ENCODE measurements around the gene STRIP1.

STRIP1 gene

DNA sequence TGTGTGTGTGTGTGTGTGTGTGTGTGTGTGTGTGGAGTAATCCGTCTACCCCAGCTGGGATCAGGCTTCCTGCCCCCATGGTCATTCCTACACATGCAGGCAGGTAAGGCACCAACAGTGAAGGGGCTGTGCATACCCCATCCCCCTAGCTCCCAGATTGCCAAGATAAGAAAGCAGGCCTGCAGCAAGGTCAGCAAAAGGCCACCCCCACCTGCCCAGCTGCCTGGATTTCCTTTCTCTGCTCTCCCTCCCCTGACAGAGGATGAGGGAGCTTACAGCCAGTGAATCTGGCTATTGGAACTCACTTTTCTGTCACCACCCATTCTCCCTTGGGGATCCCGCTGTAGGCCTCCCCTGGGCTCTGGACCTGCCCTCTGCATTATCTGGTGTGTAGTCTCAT is 28.2 kb downstream of the STRIP1 start:
- Histone ChIP-seq H3K36me3 (ENCODE audit: control insufficient read depth, insufficient read depth, low read length) (peaks cover 10% of the 10 kb centered on the region), H3K9ac (ENCODE audit: low read length) (no peak overlapping the region), H3K9me3 (ENCODE audit: control insufficient read depth, insufficient read depth, low read depth, low read length) (no peaks in the 10 kb centered on the region), H3K4me1 (ENCODE audit: control insufficient read depth, insufficient read depth, low read length) (peaks cover 5% of the 10 kb centered on the region; the same call in 1 of the 2 replicates), H3K4me3 (ENCODE audit: low read depth, low read length) (no peak overlapping the region), H3K27me3 (ENCODE audit: control insufficient read depth, insufficient read depth, low read length) (peaks cover 42% of the 10 kb centered on the region), H3K27ac (ENCODE audit: low read depth, low read length) (no peak overlapping the region)

DNA sequence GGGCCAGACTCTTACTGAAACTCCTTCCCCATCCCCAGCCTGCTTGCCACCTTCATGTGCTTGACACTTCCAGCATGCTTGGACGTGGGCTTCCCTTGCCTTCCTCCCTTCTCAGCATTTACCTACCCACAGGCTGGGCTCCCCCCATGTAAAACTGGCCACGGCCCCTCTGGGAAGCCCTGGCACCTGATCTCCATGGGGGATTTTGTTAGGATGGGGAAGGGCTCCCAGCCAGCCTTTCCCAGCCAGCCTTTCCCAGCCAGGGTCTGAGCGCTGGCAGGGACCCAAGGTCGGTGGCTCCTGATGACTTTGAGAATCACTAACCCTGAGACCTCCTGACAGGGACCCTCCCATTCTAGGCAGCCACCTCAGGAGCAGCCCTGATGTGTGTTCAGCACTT is 29.4 kb downstream of the STRIP1 start:
- Histone ChIP-seq H3K9me3 (ENCODE audit: control insufficient read depth, insufficient read depth, low read depth, low read length) (no peaks in the 10 kb centered on the region), H3K9ac (ENCODE audit: low read length) (no peak overlapping the region), H3K36me3 (ENCODE audit: control insufficient read depth, insufficient read depth, low read length) (peaks cover 1% of the 10 kb centered on the region), H3K27me3 (ENCODE audit: control insufficient read depth, insufficient read depth, low read length) (peaks cover 54% of the 10 kb centered on the region), H3K27ac (ENCODE audit: low read depth, low read length) (no peak overlapping the region), H3K4me3 (ENCODE audit: low read depth, low read length) (no peak overlapping the region), H3K4me1 (ENCODE audit: control insufficient read depth, insufficient read depth, low read length) (peaks cover 17% of the 10 kb centered on the region)

DNA sequence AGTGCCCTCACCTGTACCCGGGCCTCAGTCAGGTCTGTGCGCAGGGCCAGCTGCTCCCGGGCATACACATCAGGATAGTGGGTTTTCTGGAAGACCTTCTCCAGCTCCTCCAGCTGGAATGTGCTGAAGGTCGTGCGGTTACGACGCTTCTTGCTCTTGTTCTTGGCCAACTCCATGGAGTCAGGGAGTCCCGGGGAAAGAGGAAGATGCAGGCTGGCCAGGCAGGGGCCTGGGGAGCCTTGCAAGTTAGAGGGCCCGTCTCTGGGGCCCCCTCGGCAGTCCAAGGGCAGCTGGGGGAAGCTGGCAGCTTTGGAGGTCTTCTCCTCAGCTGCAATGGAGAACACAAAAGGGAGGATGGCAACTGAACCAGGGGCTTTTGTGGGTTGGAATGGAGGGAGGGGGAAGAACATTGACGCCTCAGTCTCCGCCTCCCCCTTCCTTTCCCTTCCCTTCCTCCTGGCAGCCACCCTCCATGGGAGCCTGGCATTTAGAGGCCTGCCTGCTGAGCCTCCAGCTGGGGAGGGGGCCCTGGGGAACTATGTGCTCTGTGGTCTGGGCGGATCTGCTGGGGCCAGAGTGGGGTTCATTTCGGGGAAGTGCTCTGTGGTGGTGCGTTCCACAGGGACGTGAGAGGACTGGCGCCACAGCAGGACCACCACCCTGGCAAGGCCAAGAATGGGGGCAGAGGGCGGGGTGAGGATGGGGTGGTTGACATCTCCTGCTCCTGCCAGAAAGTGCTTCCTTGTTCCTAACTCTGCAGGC is 30.3 kb downstream of the STRIP1 start:
- H3K4me1 ChIP-seq (ENCODE audit: control insufficient read depth, insufficient read depth, low read length) = peaks cover 26% of the 10 kb centered on the region
- no peak overlapping the region for H3K9ac ChIP-seq (ENCODE audit: low read length)
- H3K4me3 ChIP-seq (ENCODE audit: low read depth, low read length) = no peak overlapping the region
- no peak overlapping the region for H3K27ac ChIP-seq (ENCODE audit: low read depth, low read length)
- H3K27me3 ChIP-seq (ENCODE audit: control insufficient read depth, insufficient read depth, low read length) = peaks cover 64% of the 10 kb centered on the region
- no peaks in the 10 kb centered on the region for H3K36me3 ChIP-seq (ENCODE audit: control insufficient read depth, insufficient read depth, low read length)
- no peaks in the 10 kb centered on the region for H3K9me3 ChIP-seq (ENCODE audit: control insufficient read depth, insufficient read depth, low read depth, low read length)

DNA sequence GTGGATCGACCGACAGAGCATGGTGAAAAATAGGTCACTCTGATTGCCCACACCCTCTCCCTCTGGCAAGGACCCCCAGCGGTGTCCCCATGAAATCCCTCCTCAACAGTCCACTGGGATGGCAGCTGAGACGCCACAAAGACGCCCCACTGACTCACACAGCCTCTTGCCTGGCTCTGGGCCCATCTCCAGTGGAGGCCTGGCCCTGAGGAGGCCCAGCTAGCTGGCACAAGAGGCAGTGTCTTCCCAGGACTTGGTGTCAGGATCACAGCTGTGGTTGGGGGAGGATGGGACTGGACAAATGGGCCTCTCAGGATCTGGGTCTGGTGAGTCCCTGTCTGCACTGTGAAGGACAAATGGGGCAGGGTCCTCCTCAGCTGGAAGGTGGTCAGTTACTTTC is 31.4 kb downstream of the STRIP1 start:
- peaks cover 74% of the 10 kb centered on the region for H3K27me3 ChIP-seq (ENCODE audit: control insufficient read depth, insufficient read depth, low read length)
- no peak overlapping the region for H3K4me3 ChIP-seq (ENCODE audit: low read depth, low read length)
- H3K27ac ChIP-seq (ENCODE audit: low read depth, low read length) = no peak overlapping the region
- no peaks in the 10 kb centered on the region for H3K36me3 ChIP-seq (ENCODE audit: control insufficient read depth, insufficient read depth, low read length)
- H3K9ac ChIP-seq (ENCODE audit: low read length) = no peak overlapping the region
- no peaks in the 10 kb centered on the region for H3K9me3 ChIP-seq (ENCODE audit: control insufficient read depth, insufficient read depth, low read depth, low read length)
- peaks cover 30% of the 10 kb centered on the region for H3K4me1 ChIP-seq (ENCODE audit: control insufficient read depth, insufficient read depth, low read length)

DNA sequence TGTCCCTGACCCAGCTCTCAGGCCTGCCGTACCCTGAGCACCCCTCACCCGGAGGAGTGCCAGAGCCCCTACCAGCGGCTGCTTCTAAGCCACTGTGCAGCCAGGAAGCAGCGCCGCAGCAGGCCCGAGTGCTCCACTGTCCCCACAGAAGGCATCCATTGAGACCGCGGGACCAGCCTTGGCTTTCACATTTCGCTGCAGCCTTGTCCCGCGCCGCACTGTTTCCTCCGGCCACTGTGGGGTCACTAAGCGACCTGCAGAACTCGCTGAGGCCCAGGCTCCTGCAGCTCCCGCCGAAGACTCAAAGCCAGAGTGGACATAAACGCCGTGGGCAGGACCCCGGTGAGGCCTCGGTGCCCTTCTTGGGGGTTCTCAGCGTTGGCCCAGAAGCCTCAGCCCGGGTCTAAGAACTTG is 33.1 kb downstream of the STRIP1 start:
- no peak overlapping the region for H3K27ac ChIP-seq (ENCODE audit: low read depth, low read length)
- peaks cover 91% of the 10 kb centered on the region for H3K27me3 ChIP-seq (ENCODE audit: control insufficient read depth, insufficient read depth, low read length)
- no peaks in the 10 kb centered on the region for H3K36me3 ChIP-seq (ENCODE audit: control insufficient read depth, insufficient read depth, low read length)
- H3K4me3 ChIP-seq (ENCODE audit: low read depth, low read length) = peak overlapping the region; percentile 51
- H3K9ac ChIP-seq (ENCODE audit: low read length) = no peak overlapping the region
- no peaks in the 10 kb centered on the region for H3K9me3 ChIP-seq (ENCODE audit: control insufficient read depth, insufficient read depth, low read depth, low read length)
- H3K4me1 ChIP-seq (ENCODE audit: control insufficient read depth, insufficient read depth, low read length) = peaks cover 32% of the 10 kb centered on the region

DNA sequence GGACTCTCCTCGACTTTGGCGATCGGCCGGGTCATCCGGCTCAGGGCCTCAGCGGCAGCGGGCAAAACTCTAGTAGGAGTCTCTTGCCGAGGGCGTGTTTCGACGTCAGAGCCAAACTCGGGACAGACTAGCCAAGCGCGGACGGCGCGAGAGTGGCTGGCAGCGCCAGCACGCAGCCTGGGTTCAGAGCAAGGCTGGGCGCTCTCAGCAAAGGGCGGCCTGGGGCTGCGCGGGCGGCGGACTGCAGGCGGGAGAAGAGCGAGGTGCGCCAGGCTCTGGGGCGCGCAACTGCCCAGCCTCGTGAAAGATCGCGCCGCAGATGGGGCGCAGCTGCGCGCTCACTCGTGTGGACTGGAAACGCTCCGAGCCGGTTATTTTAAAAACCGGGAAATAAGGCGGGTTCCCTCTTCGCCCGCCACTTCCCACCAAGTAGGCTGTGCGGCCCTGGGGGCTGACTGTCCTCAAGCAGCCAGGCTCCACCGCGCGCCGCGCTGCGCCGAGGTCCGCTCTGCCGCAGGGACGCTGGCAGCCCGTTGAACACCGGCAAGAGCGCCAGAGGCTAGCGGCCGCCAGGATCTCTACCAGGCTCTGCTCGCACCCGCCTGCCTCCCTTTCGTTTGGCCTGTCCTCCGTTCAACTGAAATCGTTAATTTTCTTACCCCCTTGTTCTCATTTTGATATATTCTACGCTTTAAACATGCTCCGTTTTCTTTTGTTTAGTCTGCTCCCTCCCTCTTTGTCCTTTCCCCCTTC is 33.6 kb downstream of the STRIP1 start:
- no peak overlapping the region for H3K9ac ChIP-seq (ENCODE audit: low read length)
- peaks cover 32% of the 10 kb centered on the region for H3K4me1 ChIP-seq (ENCODE audit: control insufficient read depth, insufficient read depth, low read length)
- peak overlapping the region; percentile 51 for H3K4me3 ChIP-seq (ENCODE audit: low read depth, low read length)
- peaks cover 96% of the 10 kb centered on the region for H3K27me3 ChIP-seq (ENCODE audit: control insufficient read depth, insufficient read depth, low read length)
- no peaks in the 10 kb centered on the region for H3K9me3 ChIP-seq (ENCODE audit: control insufficient read depth, insufficient read depth, low read depth, low read length)
- H3K27ac ChIP-seq (ENCODE audit: low read depth, low read length) = no peak overlapping the region
- no peaks in the 10 kb centered on the region for H3K36me3 ChIP-seq (ENCODE audit: control insufficient read depth, insufficient read depth, low read length)

DNA sequence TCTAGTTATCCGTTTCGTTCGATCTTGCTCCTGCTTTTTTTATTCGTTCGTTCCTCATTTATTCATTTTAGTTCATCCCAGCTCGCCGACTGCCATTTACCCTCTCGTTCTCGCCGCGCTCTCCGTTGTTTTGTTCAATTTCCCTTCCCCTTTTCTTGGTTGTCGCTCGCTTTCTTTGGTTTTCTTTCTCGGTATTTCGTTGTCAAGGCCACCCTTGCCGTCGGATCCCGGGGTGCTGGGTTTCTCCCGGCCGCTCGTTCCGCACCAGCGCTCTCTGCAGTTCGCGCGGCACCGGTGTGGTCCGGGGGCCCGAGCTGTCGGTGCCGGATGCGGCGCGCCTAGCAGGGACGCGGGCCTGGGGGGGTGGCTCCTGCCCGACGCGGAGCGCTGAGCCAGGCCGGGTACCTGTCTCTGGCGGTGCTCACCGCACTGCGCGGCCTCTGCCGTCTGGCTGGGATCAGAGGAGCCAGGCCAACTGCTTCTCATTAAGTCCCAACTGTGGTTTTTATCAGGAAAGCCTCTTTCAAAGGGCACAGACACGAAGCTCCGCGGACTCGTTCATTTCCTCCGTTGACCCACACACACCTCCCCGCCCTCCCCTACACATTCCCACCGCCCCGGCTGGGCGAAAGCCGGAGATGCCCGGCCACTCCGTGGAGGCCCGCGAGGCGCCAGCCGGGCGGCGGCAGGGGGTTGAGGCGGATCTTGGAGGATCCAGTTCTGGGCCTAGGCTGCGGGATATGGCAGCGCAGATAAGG is 34.4 kb downstream of the STRIP1 start:
- Histone ChIP-seq H3K9me3 (ENCODE audit: control insufficient read depth, insufficient read depth, low read depth, low read length) (no peaks in the 10 kb centered on the region), H3K27me3 (ENCODE audit: control insufficient read depth, insufficient read depth, low read length) (peaks cover 100% of the 10 kb centered on the region), H3K4me3 (ENCODE audit: low read depth, low read length) (peak overlapping the region; percentile 51), H3K9ac (ENCODE audit: low read length) (no peak overlapping the region), H3K27ac (ENCODE audit: low read depth, low read length) (no peak overlapping the region), H3K36me3 (ENCODE audit: control insufficient read depth, insufficient read depth, low read length) (no peaks in the 10 kb centered on the region), H3K4me1 (ENCODE audit: control insufficient read depth, insufficient read depth, low read length) (peaks cover 32% of the 10 kb centered on the region)

DNA sequence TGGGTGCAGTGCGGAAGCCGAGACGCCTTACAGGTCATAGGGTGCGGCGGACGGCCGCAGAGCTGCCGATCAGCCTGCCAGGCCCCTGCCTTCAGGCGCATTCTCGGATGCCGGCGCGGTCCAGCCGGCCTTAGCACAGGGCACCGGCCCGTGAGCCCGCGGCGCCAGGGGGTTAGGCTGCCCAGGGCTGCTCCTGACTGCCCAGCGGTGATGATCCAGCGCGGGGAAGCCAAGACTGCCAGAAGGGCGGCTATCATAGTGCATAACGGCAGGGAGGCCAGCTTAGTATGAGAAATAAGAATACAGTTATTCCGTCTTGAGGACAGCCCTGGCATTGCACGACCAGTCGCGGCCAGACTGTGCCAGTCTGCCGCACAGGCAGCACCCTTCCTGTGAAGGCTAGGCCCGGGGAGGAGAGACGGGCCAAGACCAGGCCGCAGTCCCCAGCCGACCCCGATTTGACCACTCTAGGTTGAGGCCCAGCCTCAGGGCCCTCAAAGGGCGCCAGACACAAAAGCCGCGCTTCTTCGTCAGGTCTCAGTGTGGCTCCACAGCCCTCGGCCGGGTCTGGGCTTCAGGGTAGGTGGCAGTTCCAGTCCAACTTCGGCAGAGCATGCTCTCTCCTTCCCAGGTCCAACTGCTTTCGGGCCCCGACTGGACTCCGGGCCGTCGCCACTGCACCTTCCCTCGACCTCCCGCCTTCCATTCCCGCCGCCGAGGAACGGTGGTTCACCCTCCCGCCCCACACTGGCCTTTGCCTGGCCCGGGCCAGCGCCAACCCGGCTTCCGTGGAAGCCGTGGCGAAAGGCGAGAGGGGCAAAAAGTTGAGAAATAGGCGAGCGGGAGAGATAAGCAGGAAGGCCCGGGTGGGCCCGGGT is 35.2 kb downstream of the STRIP1 start:
- Histone ChIP-seq H3K4me1 (ENCODE audit: control insufficient read depth, insufficient read depth, low read length) (peaks cover 32% of the 10 kb centered on the region), H3K9me3 (ENCODE audit: control insufficient read depth, insufficient read depth, low read depth, low read length) (no peaks in the 10 kb centered on the region), H3K36me3 (ENCODE audit: control insufficient read depth, insufficient read depth, low read length) (no peaks in the 10 kb centered on the region), H3K27ac (ENCODE audit: low read depth, low read length) (no peak overlapping the region), H3K4me3 (ENCODE audit: low read depth, low read length) (peak overlapping the region; percentile 51), H3K9ac (ENCODE audit: low read length) (no peak overlapping the region), H3K27me3 (ENCODE audit: control insufficient read depth, insufficient read depth, low read length) (peaks cover 100% of the 10 kb centered on the region)

DNA sequence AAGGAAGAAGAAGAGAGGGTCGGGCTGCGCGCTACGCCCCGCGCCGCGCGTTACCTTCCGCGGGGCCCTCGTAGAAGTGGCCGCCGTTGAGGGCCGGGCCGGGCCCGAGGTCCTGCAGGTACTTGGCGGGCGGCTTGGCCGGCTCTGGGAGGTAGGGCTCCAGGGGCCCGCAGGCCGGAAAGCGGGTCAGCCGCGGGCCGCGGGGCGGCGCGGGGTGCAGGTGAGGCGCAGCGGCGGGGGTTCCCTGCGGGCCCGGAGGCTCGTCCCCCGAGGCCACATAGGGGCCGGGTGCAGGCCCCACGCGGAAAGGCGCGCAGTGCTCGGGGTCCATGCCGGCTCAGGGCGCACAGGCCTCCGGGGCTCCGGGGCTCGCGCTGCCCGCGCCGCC is 35.9 kb downstream of the STRIP1 start:
- peaks cover 32% of the 10 kb centered on the region for H3K4me1 ChIP-seq (ENCODE audit: control insufficient read depth, insufficient read depth, low read length)
- peak overlapping the region; percentile 51 for H3K4me3 ChIP-seq (ENCODE audit: low read depth, low read length)
- peaks cover 100% of the 10 kb centered on the region for H3K27me3 ChIP-seq (ENCODE audit: control insufficient read depth, insufficient read depth, low read length)
- H3K9me3 ChIP-seq (ENCODE audit: control insufficient read depth, insufficient read depth, low read depth, low read length) = no peaks in the 10 kb centered on the region
- no peaks in the 10 kb centered on the region for H3K36me3 ChIP-seq (ENCODE audit: control insufficient read depth, insufficient read depth, low read length)
- no peak overlapping the region for H3K27ac ChIP-seq (ENCODE audit: low read depth, low read length)
- no peak overlapping the region for H3K9ac ChIP-seq (ENCODE audit: low read length)

DNA sequence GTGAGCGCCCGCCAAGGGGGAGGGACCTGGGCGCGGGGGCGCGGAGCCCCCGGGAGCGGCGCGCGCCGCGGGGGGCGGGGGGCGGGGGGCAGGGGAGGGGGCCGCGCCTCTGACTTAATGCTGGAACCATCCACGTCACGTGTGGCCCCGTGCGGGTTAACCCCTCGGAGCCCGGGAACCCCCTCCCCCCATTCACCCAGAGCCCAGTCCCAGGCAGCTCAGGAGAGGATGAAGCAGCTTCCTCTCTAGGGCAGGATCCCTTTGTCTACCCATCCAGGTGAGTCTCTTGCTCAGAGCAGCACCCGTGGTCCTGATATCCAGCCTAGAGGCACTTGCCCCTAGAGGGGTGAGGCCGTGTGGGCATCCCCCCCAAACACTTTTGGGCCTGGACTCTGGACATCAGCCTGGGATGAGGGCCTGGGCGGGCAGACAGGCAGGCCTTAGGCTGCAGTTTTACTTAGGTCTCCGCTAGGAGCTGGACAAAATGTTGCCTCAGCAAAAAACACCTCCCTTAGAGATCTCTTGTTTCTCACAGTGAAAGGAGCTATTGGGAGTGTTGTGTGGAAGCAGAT is 36.3 kb downstream of the STRIP1 start, which contains the start of gene ALX3:
Gene ALX3, minus strand, starts transcription at position 2 of the 572 bp plus-strand sequence. CDS start 60 bp downstream, outside the sequence.
- no peaks in the 10 kb centered on the region for H3K9me3 ChIP-seq (ENCODE audit: control insufficient read depth, insufficient read depth, low read depth, low read length)
- H3K27ac ChIP-seq (ENCODE audit: low read depth, low read length) = no peak within 1 kb of the TSS
- H3K4me3 ChIP-seq (ENCODE audit: low read depth, low read length) = peak within 1 kb of the TSS; percentile 54
- peak within 1 kb of the TSS; percentile 38 for H3K9ac ChIP-seq (ENCODE audit: low read length)
- H3K4me1 ChIP-seq (ENCODE audit: control insufficient read depth, insufficient read depth, low read length) = peaks cover 32% of the 10 kb centered on the region
- H3K36me3 ChIP-seq (ENCODE audit: control insufficient read depth, insufficient read depth, low read length) = no peaks in the 10 kb centered on the region
- peaks cover 99% of the 10 kb centered on the region for H3K27me3 ChIP-seq (ENCODE audit: control insufficient read depth, insufficient read depth, low read length)
